DND-41 (cell line): Measurements from ENCODE around the gene PCDH1.

ENCODE experiments used
- ATAC-seq: fragments of 200-7000 bp; cut with Tn5 transposase; 3 replicates; pipeline ENCODE4 v1.9.1; 2021; ENCODE audit warnings: low read depth; ENCODE audit not compliant: insufficient read depth
- DNase-seq: peaks from one replicate; pipeline ENCODE4 v3.0.0-alpha.2; 2020
- H2AFZ ChIP-seq: 2 replicates; pipeline ENCODE4 v1.6.0; 2012; ENCODE audit warnings: low read depth, low read length
- H3K27ac ChIP-seq: 2 replicates; pipeline ENCODE4 v1.5.1; 2012; ENCODE audit warnings: low read length, inconsistent platforms
- H3K27me3 ChIP-seq: fragments of 200-600 bp; sonication (generic); 2 replicates; pipeline ENCODE4 v1.6.0; 2012; ENCODE audit warnings: low read length, mild to moderate bottlenecking, inconsistent platforms; ENCODE audit not compliant: insufficient read depth, poor library complexity
- H3K36me3 ChIP-seq: 2 replicates; pipeline ENCODE4 v1.5.1; 2012; ENCODE audit warnings: low read length, inconsistent platforms; ENCODE audit not compliant: insufficient read depth
- H3K4me1 ChIP-seq: 2 replicates; pipeline ENCODE4 v1.5.1; 2012; ENCODE audit warnings: mild to moderate bottlenecking, low read length; ENCODE audit not compliant: insufficient read depth
- H3K4me2 ChIP-seq: 2 replicates; pipeline ENCODE4 v1.6.0; 2012; ENCODE audit warnings: mild to moderate bottlenecking, moderate library complexity, low read length, inconsistent platforms; ENCODE audit not compliant: insufficient read depth
- H3K4me3 ChIP-seq, 2 experiments: fragments of 200-600 bp in 1 of 2; shearing (Covaris generic) in 1 of 2; 2 replicates each; pipeline ENCODE4 v1.5.1; 2012 to 2016; ENCODE audit warnings: inconsistent platforms in 2 of 2, low read length in 2 of 2, mild to moderate bottlenecking in 2 of 2, low read depth in 1 of 2, moderate library complexity in 1 of 2
- H3K79me2 ChIP-seq: 2 replicates; pipeline ENCODE4 v1.6.0; 2012; ENCODE audit warnings: low read length, inconsistent platforms; ENCODE audit not compliant: insufficient read depth
- H3K9ac ChIP-seq: 2 replicates; pipeline ENCODE4 v1.6.0; 2012; ENCODE audit warnings: low read depth, mild to moderate bottlenecking, inconsistent platforms, low read length, moderate library complexity
- H3K9me3 ChIP-seq: 2 replicates; pipeline ENCODE4 v1.5.1; 2012; ENCODE audit warnings: low read length, moderate library complexity, mild to moderate bottlenecking, inconsistent platforms; ENCODE audit not compliant: insufficient read depth, severe bottlenecking
- H4K20me1 ChIP-seq: 2 replicates; pipeline ENCODE4 v1.6.0; 2012; ENCODE audit warnings: low read length; ENCODE audit not compliant: insufficient read depth
- EZH2 ChIP-seq: IDR thresholded peaks from 3 replicates; pipeline ENCODE4 v1.6.1; 2012; ENCODE audit warnings: borderline replicate concordance, low read depth, mild to moderate bottlenecking, moderate library complexity, low read length, inconsistent platforms; ENCODE audit not compliant: severe bottlenecking
- TF ChIP-seq, protein P1 (sequence below): IDR thresholded peaks from 2 replicates; pipeline ENCODE4 v1.5.1; 2012; ENCODE audit warnings: borderline replicate concordance, low read length, moderate library complexity, mild to moderate bottlenecking; ENCODE audit not compliant: poor library complexity, severe bottlenecking; ENCODE audit errors: extremely low read depth

Gene PCDH1

DNA sequence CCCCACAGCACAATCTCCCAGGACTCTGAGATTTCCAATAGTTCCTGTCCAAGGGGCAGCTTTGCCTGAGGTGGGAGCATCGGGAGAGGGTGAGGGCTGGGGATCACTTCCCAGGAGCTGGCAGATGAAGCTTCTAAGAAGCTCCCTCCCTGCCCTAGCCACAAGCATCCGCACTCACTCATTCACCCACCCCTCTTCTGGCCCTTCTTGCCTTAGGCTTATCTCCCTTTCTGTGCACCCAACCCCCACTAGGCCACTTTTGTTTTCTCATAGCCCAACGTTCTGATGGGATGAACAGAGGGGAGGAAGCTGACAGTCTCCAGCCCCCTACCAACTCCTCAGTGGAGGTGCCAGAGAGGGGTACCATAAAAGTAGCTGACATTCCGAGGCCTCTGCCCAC is 3.7 kb upstream of the PCDH1 start:
- ATAC-seq (no peak), DNase-seq (no peak)
- peaks cover 7% of the 10 kb centered on the region; the same call in 1 of the 2 replicates for H4K20me1 ChIP-seq
- H2AFZ ChIP-seq, result no peak overlapping the region
- no peak overlapping the region for H3K4me2 ChIP-seq
- H3K79me2 ChIP-seq, result no peaks in the 10 kb centered on the region
- no peak for TF ChIP-seq EZH2
- TF ChIP-seq, protein P1, sequence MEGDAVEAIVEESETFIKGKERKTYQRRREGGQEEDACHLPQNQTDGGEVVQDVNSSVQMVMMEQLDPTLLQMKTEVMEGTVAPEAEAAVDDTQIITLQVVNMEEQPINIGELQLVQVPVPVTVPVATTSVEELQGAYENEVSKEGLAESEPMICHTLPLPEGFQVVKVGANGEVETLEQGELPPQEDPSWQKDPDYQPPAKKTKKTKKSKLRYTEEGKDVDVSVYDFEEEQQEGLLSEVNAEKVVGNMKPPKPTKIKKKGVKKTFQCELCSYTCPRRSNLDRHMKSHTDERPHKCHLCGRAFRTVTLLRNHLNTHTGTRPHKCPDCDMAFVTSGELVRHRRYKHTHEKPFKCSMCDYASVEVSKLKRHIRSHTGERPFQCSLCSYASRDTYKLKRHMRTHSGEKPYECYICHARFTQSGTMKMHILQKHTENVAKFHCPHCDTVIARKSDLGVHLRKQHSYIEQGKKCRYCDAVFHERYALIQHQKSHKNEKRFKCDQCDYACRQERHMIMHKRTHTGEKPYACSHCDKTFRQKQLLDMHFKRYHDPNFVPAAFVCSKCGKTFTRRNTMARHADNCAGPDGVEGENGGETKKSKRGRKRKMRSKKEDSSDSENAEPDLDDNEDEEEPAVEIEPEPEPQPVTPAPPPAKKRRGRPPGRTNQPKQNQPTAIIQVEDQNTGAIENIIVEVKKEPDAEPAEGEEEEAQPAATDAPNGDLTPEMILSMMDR, result no peak
- H3K36me3 ChIP-seq, result no peaks in the 10 kb centered on the region
- peaks cover 18% of the 10 kb centered on the region for H3K27me3 ChIP-seq
- no peak overlapping the region for H3K27ac ChIP-seq
- H3K9me3 ChIP-seq, result no peaks in the 10 kb centered on the region
- H3K4me1 ChIP-seq, result peaks cover 11% of the 10 kb centered on the region
- no peak overlapping the region for H3K9ac ChIP-seq
- H3K4me3 ChIP-seq, result no peak overlapping the region

DNA sequence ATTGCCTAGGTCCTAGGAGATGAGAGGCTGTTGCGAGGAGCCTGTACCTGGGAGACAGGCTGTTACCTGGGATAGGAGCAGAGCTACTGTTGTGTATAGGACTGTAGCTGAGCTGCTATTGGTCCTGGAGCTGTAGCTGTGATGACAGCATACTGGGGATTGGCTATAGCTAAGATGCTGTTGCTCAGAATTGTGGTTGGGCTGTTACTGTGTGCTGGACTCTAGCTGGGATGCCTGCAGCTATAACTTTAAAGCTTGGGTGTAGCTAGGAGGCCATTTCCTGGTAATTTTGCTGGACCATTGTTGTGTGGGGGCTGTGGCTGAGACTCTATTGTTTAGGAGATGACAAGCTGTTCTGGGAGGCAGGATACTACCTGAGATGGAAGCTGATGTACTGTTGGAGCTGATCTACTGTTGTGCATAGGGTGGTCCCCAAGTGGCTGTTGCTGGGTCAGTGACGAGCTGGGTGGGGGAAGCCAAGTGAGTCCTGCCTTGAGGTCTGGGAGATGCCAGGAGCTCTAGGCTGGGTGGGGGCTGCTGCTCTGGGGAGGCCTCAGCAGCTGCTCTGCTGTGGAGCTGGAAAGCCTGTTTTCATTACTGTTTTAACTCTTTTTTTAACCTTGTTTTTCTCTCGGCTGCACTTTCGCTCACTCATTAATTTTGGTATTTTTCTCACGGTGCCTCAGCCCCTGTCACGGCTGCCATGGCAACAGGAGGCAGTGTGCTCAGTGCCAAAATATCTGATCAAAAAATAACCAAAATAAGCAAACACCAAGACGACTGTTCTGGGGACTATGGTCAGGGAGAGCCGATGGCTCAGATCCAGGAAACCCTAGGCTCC is 3.0 kb upstream of the PCDH1 start:
- DNase-seq (no peak), ATAC-seq (no peak)
- TF ChIP-seq EZH2, result no peak
- TF ChIP-seq, protein P1, result no peak
- Histone ChIP-seq H3K4me3 (no peak overlapping the region), H3K27ac (no peak overlapping the region), H4K20me1 (peaks cover 7% of the 10 kb centered on the region; the same call in 1 of the 2 replicates), H3K27me3 (peaks cover 18% of the 10 kb centered on the region), H3K4me2 (no peak overlapping the region), H3K9me3 (no peaks in the 10 kb centered on the region), H3K79me2 (no peaks in the 10 kb centered on the region), H3K9ac (no peak overlapping the region), H2AFZ (no peak overlapping the region), H3K4me1 (peaks cover 11% of the 10 kb centered on the region), H3K36me3 (no peaks in the 10 kb centered on the region)

DNA sequence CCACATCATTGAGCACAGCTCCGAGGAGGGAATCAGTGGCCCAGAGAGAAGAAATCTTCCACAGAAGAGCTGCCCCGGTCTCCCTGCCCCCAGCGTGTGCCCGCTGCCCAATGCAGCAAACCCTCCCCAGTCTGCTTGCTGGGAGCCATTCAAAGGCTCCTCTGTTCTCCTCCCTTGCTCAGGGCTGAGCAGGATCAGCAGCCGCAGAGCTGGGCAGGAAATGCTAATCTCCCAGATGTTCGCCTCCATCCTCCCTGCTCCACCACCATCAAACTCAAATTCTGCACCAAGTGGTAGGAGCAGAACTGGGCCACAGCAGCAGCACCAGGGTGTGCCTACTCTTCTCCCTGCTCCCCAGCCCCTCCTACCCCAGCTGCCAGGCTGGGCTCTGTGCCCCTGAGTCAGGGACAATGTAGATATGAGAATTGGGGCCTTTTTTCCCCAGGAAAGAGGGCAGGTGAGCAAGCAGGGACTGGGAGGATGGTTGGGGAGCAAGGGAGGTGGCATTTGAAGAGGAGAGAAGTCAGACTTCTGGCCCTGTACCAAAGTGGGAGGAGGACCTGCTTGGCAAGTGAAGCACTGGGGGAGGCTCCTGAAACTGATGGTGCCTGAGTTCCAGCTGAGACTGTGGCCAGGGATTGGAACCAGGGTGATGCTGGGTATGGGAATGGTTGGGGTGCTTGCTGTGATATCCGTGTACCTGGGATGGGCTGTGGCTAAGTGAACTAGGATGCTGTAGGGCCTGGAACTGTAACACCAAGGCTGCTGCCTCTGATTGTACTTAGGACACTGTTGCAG is 1.9 kb upstream of the PCDH1 start:
- Histone ChIP-seq H3K27me3 (peaks cover 20% of the 10 kb centered on the region), H3K36me3 (no peaks in the 10 kb centered on the region), H3K4me1 (peaks cover 11% of the 10 kb centered on the region), H3K4me3 (no peak overlapping the region), H4K20me1 (peaks cover 7% of the 10 kb centered on the region; the same call in 1 of the 2 replicates), H3K9me3 (no peaks in the 10 kb centered on the region), H3K79me2 (no peaks in the 10 kb centered on the region), H3K4me2 (no peak overlapping the region), H2AFZ (no peak overlapping the region), H3K27ac (no peak overlapping the region), H3K9ac (no peak overlapping the region)
- TF ChIP-seq, protein P1, result no peak
- no peak for TF ChIP-seq EZH2
- ATAC-seq, result no peak
- no peak for DNase-seq
